WI38 (cell line): ENCODE measurements around the gene RYR3.

Experiments
- H3K4me3 ChIP-seq: 2 replicates; pipeline ENCODE4 v1.5.1; 2011; ENCODE audit warnings: low read depth, mild to moderate bottlenecking, control low read depth, low read length
- CTCF ChIP-seq: IDR thresholded peaks from 2 replicates; pipeline ENCODE4 v1.5.1; 2012; ENCODE audit warnings: low read depth, mild to moderate bottlenecking, control low read depth, low read length

Gene RYR3

DNA sequence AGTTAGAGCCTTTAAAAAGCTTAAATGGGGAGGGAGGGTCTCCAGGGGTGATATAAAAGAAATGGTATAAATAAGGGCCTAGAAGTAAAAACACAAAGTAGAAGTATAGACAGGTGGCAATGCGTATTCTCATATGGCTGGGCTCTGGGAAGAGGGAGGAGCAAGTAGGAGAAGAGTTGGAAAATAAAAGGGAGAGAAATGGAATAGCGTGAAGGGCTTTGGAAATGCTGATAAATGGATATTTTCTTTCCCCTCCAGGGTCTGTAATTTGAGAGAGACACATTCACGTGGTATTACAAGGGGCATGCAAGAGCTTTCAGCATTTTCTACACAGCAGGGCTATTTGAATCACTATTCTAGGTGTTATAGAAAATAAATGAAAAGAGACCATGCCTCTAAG lies 313.7 kb downstream of the RYR3 start:
- TF ChIP-seq CTCF = no peak
- H3K4me3 ChIP-seq = no peak overlapping the region

- no peak for TF ChIP-seq CTCF
- H3K4me3 ChIP-seq = no peak overlapping the region
These were observed 318.9 kb downstream of the RYR3 start for GRCh38 chr15:33629647-33630046.

- H3K4me3 ChIP-seq = no peak overlapping the region
- no peak for TF ChIP-seq CTCF
These were observed 325.5 kb downstream of the RYR3 start for GRCh38 chr15:33636234-33636633.

GRCh38 chr15:33636958-33637357 lies 326.2 kb downstream of the RYR3 start:
- H3K4me3 ChIP-seq = no peak overlapping the region
- TF ChIP-seq CTCF = no peak

DNA sequence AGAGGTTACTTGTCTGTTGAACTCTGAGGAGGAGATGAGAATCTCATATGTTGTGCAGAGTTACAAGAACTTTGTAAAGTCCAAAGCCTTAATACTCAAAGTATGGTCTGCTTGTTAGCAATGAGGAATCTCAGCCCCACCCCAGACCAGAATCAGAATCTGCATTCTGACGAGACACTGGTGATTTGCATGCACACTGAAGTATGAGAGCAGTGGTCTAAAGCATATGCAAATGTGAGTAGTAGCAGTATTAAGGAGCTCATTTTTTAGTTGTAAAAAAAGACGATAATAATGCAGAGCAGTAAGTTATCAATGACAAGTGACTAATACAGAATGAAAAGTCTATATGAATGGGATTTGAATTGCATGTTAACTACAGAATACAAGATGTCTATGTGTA lies 327.7 kb downstream of the RYR3 start:
- TF ChIP-seq CTCF = no peak
- H3K4me3 ChIP-seq = no peak overlapping the region

DNA sequence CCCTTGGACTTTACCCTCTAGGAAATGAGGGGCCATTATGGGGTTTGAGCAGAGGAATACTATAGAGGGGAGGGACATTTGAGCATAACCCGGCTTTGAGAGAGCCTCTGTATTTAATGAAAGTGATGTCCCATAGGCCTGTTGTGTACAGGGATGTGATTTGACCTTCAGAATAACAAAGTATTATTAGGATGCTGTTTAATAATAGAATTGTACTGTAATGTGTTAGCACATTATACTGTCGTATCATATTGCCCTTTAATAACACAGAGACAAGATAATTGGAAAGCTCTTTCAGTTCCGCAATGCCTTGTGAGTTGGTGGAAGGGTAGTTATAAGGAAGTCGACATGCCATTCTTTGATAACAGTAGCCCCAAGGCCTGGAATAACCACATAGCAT lies 328.3 kb downstream of the RYR3 start:
- TF ChIP-seq CTCF = no peak
- no peak overlapping the region for H3K4me3 ChIP-seq

DNA sequence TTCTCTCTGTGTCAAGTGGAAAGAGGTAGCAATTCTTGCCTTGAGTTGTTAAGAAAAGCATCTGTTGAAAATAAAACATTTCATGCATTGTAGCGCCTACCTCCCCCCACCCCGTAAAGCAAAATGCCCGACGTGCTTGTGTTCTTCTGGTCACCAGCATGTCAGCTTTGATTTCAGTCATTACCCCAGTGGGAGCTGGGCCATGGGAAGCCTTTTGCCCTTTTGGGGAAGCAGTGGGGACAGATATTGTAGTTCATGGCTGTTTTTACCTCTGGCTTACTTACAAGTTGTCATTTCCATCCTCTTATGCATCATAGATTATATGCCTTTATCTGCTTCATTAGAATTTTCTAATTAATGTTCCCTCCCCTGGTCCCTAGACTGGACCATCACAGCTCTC lies 328.7 kb downstream of the RYR3 start:
- TF ChIP-seq CTCF = no peak
- no peak overlapping the region for H3K4me3 ChIP-seq
